Measurements from ENCODE around the gene REV3L.

Gene REV3L

DNA sequence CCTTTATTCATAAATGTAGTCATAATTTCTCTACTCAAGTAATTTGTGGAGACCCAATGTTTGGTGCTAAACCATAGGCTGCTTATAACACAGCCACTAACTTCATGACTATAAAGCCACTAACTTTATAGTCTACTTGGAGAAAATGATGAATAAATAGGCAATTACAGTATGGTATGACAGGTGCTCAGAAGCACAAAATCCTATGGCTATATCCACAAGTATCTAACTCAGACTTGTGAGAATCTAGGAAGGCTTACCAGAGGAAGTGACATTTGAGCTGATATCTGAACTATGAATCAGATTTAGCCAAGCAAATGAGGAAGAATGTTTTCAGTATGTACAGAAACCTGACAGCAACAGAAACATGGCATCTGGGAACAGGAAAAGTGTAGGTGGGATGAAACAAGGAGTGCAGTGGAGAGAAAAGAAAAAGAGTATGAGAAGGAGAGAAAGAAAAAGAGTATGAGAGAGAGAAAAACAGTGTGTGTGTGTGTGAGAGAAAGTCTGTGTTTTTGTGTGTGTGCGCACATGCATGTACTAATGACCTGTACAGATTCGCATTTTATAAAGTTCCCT is 59.9 kb downstream of the REV3L start:
- DNase-seq, result no peak

DNA sequence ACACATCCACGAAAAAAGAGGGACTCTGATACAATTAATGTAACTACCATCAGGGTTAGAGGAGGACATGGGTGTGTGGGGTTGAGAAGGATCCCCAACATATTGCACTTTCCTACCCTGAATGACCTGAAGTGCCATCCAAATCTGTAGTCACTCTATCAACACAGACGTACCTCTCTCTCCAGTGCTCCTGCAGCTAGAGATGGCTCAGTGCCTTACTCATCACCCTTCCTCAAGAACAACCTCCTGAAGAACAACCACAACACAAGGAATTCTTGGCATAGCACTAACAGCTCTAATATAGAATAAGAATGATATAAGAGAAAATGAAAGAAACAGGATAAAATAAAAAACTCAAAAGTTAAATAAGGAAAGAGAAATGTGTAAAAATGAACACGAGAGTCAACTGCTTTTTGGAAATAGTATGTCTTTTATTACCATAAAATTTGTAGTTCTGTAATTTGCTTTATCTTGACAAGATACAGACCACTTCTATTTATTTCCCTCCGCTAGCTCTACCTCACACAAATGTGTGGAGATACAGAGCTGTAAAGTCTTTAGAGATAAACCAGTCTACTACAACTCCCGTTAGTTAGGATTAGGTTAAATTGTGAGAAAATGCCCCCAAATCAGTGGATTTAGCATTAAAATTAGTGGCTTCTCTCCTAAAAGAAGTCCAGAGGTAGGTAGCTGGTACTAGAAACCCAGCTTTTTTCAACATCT is 63.9 kb downstream of the REV3L start:
- DNase-seq, result no peak

DNA sequence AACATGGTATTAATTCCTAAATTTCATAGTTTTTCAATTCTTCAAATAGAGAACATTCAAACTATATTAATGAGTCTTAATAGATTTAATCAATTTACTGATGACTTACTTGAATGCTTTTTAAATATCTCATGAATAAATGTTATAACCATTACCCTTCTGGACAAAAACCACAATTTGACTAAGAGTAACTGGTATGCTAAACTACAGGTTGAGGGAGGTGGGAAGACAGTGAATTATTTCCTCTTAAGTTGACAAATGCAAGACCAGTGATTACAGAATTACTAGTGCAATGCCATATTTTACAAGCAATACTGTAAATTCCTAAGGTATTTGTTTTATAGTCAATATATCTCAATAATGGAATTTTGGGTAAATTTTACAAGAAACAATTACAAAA is 65.1 kb downstream of the REV3L start:
- no peak for DNase-seq

DNA sequence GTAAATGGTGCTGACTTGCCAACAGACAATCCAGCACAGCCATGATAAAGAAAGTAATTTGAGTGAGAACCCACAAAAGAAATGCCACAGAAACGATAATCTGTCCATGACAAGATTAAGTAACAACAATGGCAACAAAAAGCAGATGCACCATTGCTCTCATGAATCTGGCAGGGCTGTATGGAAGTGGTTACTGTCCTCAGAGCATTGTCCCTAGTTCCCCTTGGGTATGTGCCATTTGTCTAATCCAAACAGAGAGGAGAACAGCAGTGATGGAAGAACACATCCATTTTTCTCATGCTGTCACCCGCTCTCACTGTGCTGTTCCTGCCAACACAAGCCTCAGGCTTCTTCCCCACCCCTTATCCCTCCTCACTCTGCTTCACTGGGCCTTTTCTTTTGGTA is 65.8 kb downstream of the REV3L start:
- no peak for DNase-seq

DNA sequence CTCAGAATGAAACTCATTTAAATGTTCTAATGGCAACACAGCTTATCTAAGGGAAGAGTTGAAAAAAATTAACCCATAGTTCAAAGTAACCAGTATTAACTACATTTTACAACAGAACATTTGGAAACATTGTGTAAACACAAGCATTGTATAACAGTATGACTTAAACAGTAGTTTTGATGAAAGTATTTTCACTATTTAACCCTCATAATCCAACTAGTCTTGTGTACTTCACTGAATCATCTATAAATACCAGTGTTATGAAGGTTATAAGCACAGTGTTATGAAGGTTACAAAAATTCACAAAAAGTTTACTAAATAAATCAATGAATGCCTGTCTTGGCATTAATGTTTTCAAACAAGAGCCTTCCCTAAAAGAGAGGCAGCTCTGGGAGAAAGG is 66.5 kb downstream of the REV3L start:
- DNase-seq, result no peak

DNA sequence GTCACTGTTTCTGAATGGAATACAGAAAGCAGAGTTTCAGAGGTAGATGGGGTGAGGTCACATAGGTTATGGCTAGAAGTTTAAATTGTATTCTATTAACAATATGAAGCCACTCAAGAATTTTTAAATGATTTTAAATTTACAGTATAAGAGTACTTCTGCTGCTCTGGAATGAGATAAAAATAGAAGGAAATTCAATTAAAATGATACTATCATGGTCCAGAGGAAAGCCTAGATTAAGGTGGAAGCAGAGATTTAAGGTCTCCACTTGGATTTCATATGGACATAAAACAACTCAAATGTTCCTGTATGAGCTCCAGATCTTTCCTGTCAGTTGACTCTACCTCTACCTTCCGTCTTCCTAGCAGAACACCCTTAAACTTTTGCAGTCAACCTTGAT is 68.6 kb downstream of the REV3L start:
- no peak for DNase-seq

DNA sequence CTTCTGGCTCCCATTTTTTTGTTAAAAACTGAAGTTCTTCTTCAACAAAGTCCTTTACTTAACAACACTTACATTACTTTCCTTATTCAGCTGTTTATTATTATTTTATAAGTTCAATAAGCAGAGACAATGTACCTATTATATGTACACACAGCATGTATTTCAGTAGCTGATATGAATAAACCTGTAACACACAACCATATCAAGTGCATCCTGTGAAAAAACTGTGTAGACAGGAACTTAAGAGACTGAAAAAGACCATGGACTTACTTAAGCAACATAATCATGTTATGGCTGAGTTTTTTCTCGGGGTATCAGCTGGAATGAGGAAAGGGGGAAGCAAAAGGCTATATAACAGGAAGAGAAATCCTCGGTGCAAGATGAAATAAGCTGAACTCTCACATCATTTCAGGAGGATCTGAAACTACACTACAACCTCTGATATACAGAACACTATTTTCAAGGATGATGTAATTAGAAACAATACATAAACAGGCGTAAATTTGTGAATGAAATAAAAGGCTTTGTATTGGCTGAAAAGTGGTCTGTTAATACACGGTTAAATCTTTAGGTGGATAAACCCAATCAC is 70.9 kb downstream of the REV3L start:
- no peak for DNase-seq

DNA sequence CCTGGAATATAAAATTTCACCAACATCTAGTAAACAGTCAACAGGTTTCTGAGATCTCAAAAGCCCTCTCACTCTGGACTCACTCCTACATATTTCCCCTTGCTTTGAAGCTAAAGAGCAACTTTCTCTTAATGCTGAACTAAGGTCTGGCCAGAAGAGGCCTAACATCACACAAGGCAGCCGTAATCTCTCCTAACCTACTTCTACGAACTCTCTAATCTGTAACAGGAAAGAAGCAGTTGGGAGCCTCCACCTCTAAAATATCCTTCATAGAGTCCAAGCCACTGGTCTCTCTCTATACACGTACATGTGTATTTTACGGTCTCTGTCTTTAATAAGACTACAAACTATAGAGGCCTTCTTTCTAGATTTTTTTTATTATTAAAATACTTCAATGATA is 72.0 kb downstream of the REV3L start:
- DNase-seq, result no peak

DNA sequence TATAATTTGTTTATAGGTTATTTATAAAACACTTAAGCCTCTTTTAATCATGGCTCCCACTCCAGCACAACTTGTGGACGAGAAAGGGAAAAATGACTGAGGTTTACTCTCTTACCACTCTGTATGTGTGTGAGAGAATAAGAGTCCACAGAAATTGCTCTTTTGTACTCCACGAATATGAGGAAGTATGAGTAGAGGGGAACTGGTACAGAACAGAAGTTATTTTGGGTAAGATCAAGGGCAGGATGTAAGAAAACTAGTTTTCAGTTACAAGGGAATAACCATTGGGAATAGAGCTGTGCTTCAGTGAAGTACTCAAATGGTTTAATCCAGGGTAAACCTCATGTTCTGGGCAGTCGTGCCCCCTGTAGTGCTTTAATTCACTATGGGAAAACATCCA is 72.6 kb downstream of the REV3L start:
- DNase-seq, result no peak

DNA sequence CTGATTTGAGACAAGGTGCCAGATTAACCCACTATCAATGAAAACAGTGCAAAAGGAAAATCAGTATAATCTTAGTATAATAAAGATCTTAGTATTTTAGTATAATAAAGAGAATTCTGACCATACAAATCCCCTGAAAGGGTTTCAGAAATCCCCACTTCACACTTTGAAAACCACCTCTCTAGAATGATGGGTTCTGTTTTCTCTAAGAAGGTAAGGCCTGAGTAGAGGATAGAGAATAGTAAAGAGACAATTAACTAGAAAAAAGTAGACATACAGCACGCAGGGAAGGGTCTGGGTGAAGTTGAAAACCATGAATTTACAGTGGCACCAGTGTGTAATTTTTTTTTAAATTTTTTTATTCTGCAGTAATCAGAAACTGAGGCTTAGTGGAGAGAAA is 73.6 kb downstream of the REV3L start:
- DNase-seq, result no peak

DNA sequence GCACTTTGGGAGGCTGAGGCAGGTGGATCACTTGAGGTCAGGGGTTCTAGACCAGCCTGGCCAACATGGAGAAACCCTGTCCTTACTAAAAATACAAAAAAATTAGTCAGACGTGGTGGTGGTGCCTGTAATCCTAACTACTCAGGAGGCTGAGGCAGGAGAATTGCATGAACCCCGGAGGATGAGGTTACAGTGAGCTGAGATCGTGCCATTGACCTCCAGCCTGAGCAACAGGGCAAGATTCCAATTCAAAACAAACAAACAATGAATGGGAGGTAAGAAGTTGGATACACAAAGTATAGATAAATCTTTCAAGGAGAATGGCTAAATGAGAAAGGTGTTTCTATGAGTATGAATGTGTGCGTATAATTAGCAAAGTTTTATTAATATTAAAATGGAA is 75.3 kb downstream of the REV3L start:
- no peak for DNase-seq

DNA sequence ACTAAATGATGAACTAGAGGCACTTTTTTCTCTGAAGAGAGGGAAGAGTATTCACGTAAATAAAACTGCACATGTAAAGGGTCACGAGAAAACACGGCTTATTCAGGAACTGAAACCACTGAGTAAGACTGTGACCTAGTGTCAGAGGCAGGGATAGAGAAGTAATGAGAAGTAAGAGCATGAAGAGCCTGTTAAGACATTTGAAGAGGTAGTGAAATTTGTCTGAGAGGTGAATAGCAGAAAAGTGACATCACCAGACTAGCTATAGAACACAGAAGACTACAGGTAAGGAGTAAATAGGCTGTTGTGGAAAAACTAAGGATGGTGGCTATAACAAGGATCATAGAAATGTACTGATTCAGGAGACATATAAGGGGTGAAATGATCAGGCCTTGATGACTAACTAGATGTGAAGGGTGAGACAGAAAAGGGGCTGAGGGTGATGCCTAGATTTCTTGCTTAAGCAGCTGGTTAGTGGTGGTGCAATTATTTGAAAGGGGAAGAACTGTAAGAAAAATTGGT is 76.8 kb downstream of the REV3L start:
- DNase-seq, result no peak

DNA sequence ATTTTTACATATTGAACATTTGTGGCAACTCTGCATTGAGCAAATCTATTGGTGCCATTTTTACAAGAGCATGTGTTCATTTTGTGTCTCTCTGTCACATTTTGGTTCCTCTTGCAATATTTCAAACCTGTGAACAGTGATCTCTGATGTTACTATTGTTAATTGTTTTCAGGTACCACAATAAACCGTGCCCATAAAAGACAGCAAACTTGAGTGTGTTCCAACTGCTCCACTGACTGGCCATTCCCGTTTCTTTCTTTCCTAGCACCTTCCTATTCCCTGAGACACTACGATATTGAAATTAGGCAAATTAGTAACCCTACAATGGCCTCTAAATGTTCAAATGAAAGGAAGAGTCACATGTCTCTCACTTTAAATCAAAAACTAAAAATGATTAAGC is 79.6 kb downstream of the REV3L start:
- DNase-seq, result no peak

DNA sequence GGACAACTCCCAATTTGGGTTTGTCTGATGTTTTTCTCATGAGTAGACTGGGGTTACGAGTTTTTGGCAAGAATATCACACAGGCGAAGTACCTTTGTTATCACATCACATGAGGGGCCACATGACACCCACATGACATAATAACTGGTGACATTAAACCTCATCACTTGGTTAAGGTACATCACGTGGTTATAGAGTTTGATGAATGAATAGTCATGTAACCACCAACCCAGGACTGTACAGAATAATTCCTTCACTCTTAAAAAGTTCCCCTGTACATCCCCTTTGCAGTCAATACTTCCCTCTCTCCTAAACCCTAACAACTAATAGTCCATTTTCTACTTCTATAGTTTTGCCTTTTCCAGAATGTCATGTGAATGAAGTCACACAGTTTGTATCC is 83.4 kb downstream of the REV3L start:
- DNase-seq, result no peak

DNA sequence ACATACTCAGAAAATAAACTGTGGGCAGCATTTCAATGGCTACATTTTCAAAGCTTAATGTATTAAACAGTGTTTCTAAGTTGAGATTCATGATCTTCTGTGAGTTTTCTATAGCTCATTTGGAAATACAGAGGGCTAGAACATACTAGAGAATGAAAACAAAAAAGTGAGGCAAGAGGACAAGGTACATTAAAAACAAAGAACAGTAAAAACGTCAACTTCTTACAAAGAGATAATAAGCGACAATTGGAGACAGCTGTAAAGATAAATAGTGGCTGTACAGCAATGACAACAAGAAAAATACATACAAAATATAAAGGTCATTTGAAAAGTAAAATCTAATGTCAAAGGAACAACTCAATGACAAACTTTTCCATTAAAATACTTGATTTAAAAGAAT is 94.3 kb downstream of the REV3L start:
- DNase-seq, result no peak

DNA sequence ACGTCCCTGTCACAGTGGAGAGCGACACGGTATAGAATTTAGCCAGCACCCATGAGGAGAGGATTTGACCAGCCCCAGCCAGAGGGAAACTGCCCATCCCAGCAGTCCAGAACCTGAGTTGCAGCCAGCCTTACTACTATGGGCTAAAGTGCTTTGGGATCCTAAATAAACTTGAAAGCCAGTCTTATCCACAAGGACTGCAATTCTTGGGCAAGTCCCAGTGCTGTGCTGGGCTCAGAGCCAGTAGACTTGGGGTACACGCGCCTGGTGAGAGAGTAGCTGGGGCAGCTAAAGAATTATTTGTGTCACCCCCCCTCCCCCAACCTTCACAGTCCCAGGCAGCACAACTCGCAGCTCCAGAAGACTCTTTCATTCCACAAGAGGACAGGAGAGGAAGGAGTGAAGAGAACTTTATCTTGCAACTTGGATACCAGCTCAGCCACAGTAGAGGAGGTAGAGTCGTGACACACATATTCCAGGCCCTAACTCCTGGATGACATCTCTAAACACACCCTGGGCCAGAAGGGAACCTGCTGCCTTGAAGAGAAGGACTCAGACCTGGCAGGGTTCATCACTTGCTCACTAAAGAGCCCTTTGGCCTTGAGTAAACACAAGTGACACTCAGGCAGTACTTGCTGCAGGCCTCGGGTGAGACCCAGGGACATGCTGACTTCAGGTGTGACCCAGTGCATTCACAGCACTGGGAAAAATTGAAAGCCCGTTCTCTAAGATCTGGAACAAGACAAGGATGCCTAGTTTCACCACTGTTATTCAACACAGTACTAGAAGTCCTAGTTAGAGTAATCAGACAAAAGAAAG is 100.3 kb downstream of the REV3L start:
- no peak for DNase-seq

DNA sequence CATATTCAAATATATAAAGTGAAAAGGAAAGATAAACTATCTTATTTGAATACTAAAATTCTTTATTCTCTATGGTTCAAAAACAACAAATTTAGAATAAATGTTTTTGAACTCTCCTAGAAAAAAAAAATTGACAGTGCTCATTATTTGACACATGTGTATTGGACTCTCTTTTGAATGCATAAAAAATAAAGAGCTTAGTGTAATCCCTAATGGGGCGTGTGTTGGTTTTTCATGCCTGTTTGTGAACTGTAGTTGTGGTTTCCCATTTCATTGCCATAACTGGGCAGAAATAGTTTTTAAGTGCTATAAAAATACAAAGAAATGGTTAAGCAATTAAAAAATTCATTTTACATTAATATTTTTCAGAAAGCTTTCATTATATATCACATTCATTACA is 101.3 kb downstream of the REV3L start:
- DNase-seq, result no peak

DNA sequence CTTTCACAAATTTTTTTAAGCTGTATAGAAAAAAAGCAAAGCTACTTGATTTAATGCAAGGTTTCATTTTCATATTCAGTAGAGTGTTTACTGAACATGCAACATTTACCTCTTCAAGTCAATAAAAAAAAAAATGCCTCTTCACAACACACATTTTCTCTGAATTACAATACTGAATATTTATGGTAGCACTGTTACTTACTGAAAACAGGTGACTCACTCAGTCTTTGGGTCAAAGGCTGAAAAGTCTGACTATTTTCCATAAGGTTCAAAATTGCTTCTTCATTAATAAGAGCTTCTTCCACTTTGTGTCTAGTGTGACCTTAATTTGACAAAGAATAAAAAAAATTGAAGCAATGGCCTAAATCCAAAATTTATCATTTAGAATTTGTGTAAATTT is 101.9 kb downstream of the REV3L start:
- no peak for DNase-seq

DNA sequence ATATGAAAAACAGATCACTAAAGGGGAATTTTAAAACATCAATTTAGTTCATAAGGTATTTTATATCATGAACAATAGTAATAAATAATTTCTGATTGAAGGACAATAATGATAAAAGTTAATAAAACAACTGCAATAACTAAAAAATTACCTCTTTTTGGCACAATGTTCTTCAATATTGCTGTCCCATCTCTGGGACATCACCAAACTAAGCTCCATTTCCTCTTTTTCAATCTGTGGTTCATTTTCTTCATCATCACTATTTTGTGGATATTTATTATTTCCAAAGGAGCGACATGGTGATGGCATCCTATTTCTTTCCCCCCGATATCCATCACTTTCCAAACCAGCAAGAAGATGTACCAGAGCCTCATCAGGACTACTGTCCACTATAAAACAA is 103.2 kb downstream of the REV3L start:
- DNase-seq, result no peak

DNA sequence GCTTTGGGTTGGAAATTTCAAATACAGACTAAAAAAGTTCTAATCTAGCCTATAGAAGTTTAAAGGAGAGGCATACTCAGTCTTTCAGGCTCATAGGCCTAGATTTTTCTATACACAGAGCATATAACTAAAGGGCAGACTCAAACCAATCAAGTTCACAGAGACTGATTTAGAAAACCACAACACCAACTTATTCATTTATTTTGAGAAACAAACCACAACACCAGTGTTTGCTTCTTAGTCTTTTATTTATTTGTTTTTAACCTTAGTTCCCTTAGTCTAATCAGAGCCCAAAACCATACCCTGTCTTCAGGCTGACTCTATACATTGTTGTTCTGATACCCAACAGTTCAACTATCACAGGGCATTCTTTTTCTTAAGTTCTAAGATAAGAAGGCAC is 103.7 kb downstream of the REV3L start:
- DNase-seq, result no peak

DNA sequence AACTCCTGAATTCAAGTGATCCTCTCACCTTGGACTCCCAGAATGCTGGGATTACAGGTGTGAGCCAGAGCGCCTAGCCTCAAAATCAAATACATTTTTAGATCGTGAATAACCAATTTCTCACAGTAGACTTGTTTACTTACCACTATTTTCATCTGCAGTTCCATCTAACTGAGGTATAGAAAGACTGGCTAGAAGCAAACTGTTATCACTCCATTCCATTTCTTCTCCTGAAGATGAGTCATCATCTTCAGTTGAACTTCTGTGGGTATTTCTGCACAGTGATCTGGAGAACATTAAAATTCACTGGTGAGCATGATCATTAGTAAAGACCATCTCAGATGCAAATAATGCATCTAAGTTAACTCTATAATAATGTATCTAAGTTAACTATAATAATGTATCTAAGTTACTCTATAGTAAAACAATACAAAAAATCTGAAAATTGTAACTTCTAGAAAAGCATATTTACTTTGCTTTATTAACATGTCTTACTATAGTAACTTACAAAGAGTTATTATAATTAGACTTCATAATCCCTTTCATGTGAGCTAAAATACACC is 105.4 kb downstream of the REV3L start:
- no peak for DNase-seq

DNA sequence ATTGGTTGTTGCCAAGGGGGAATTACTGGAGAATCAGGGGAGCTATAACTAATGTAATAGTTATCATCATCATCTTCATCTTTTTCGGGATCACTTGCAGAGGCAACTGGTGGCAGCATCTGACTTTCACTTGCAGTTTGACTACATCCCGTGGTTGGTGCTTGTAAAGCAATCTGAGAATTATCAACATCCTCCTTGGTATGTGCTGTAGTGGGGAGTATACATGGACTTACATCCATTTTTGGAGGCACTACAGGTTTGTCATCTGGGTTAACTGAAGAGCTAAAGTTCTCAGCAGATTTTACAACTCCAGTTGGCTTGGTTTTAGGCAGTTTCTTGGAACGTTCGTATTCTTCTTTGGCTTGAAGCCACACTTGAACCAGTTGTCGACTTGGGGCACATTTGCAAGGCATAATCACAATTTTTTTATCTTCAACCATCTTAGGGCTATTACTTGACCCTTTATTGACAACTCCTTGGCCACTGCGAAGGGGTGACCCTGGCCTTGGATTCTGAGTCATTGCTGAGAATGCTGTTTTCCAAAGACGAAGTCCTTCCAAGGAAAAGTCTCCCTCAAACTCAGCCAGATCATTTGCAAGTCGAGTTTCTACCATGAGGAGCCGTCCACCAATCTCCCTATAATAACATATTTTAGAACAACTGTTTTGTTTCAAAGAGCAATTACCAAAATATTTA is 115.5 kb downstream of the REV3L start:
- no peak for DNase-seq

DNA sequence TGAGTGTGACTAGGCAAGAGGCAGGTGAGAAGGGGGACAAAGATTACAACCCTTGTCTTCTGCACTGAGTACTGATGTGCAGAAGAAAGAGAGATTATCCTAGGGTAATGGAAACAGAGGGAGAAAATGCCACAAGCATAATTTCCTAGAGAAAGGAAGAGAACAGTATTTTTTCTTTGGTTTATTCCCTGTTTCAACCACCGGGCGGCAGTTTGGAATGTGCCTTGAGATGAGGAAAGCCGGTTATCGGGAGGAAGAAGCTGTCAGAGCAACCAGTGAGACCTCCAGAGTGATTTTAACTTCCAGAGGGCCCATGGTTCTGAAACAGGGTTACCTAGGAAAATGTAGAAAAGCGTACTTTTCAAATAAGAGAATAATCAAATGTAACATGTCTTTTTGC is 121.4 kb downstream of the REV3L start:
- DNase-seq, result no peak

All from activated CD4-positive, alpha-beta T cell treated with anti-CD3 and anti-CD28 coated beads, Interleukin-2, amount 50 U/mL, for 1 hour (primary cell).